ENCODE measurements around the gene XYLB. TPM values are rescaled to one million over a fixed set of nuclear protein-coding genes. Genes with fewer than 3 reads are reported as not detected.

The XYLB gene
- total and polyA plus RNA-seq, 10 donors: 0.33 to 12.3 (median 2.1) TPM

DNA sequence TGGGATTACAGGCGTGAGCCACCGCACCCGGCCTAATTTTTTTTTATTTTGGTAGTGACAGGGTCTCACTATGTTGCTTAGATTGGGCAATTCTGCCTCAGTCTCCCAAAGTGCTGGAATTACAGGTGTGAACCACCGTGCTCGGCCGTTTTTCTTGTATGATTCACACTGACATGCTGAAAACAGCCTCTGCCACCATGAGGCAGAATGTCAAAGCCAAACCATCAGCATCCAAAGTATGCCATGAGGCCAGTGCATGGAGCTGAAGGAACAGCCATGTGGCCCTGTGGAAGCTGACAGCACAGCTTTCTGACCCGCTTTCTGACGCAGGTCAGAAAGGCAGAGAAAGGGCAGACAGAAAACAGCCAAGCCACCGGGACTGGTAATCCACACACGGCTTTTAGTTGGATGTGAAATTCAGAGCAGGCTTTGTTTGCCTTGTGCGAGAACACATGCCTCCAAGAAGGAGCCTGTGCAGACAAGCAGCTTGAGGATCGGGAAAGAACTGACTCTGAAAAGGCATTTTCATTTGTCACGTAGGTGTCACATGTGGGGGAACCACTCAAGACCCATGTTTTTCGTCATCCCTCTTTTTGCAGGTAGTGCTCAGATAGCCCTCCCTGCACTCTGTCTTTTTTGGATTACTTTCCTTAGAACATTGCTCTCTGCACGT, 25.1 kb downstream of the XYLB start:
- H3K27ac ChIP-seq: no peak overlapping the region
- WGBS, 5 donors: 88 to 94% (median 89%) methylated on average over 15 of the region's 15 CpGs

DNA sequence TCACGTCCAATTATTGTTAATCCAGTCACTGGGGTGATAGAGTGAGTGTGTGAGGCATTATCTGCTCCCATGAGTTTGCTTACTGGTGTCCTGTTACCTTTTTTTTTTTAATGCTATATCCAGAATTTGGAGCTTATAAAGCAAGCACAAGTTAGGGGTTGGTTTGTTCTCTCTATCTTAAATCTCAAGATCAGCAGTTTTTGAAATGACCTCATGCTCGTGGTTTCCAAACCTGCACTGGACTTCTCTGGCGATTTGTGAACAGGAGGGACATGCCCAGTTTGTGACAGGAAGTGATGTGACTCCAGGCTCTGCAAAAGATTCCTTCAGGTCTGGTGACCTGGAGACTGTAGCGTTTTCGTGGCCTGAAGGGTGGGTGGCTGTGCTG, 25.6 kb downstream of the XYLB start:
- Histone ChIP-seq H3K27ac (no peak overlapping the region), H3K27me3 (replicated peaks in 1 of 7) (no peaks in the 10 kb centered on the region), H3K4me3 (no peak overlapping the region), H3K4me1 (peaks cover 0 to 13% (median 0%) of the 10 kb centered on the region in 6 donors), H3K9me3 (peaks cover 0 to 4% (median 0%) of the 10 kb centered on the region in 8 donors), H3K36me3 (peaks cover 0 to 91% (median 3%) of the 10 kb centered on the region in 6 donors)
- 84 to 95% (median 89%) methylated on average over 5 of the region's 5 CpGs for WGBS, 5 donors
- DNase-seq: no peak
- intact Hi-C loops (cut with DNase I; ENCODE audit: low total_unique reads): no loop called here
- TF ChIP-seq POLR2AphosphoS5 (IDR thresholded peaks at IDR 0.05) (no peak), CTCF (IDR thresholded peaks at IDR 0.05 in 8 of 11, conservative IDR thresholded peaks at IDR 0.05 in 3 of 11) (no peak), POLR2A (IDR thresholded peaks at IDR 0.05) (no peak)

More for the DNA sequence above, 25.1 kb downstream of the XYLB start:
- peaks cover 0 to 90% (median 3%) of the 10 kb centered on the region in 6 donors for H3K36me3 ChIP-seq
- H3K4me1 ChIP-seq: peaks cover 0 to 13% (median 0%) of the 10 kb centered on the region in 6 donors
- H3K9me3 ChIP-seq: peaks cover 0 to 4% (median 0%) of the 10 kb centered on the region in 8 donors
- H3K27me3 ChIP-seq (replicated peaks in 1 of 7): no peaks in the 10 kb centered on the region
- TF ChIP-seq CTCF (IDR thresholded peaks at IDR 0.05 in 8 of 11, conservative IDR thresholded peaks at IDR 0.05 in 3 of 11) (no peak), POLR2AphosphoS5 (IDR thresholded peaks at IDR 0.05) (no peak), POLR2A (IDR thresholded peaks at IDR 0.05) (no peak)
- no peak overlapping the region for H3K4me3 ChIP-seq
- intact Hi-C loops (cut with DNase I; ENCODE audit: low total_unique reads): no loop called here
- no peak for DNase-seq

DNA sequence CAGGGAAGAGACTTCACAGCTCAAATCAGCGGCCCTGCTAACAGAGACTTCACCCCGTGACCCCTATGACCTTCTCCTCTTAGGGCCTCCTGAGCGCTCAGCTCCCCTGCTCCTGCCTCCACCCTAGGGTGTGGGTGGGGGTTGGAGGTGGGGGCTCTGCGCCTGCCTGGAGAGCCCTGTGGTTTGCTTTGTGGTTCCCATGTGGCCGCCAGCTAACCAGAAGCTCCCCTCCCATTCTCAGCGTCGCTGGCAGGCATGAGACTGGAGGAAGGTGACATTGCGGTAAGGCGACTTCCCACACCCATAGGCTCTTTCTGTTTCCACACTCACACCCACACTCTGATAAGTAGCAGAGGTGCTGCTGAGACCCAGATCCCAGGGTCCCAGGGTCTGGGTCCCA, 27.6 kb downstream of the XYLB start:
- Histone ChIP-seq H3K4me1 (peaks cover 0 to 13% (median 0%) of the 10 kb centered on the region in 6 donors), H3K9me3 (no peaks in the 10 kb centered on the region), H3K27ac (no peak overlapping the region), H3K27me3 (replicated peaks in 1 of 7) (no peaks in the 10 kb centered on the region), H3K4me3 (no peak overlapping the region), H3K36me3 (peaks cover 0 to 93% (median 3%) of the 10 kb centered on the region in 6 donors)
- intact Hi-C loops (cut with DNase I; ENCODE audit: low total_unique reads): no loop called here
- 35 to 63% (median 49%) methylated on average over 9 of the region's 9 CpGs for WGBS, 5 donors
- TF ChIP-seq POLR2AphosphoS5 (IDR thresholded peaks at IDR 0.05) (no peak), CTCF (IDR thresholded peaks at IDR 0.05 in 8 of 11, conservative IDR thresholded peaks at IDR 0.05 in 3 of 11) (no peak), POLR2A (IDR thresholded peaks at IDR 0.05) (no peak)
- no peak for DNase-seq

- H3K27ac ChIP-seq: no peak overlapping the region
- peaks cover 0 to 93% (median 3%) of the 10 kb centered on the region in 6 donors for H3K36me3 ChIP-seq
- peaks cover 0 to 13% (median 0%) of the 10 kb centered on the region in 6 donors for H3K4me1 ChIP-seq
- no peak for DNase-seq
- WGBS, 5 donors: 90 to 98% (median 97%) methylated on average over 5 to 6 of the region's 6 CpGs
- no peaks in the 10 kb centered on the region for H3K27me3 ChIP-seq (replicated peaks in 1 of 7)
- H3K4me3 ChIP-seq: no peak overlapping the region
- no peak for TF ChIP-seq POLR2A (IDR thresholded peaks at IDR 0.05)
- no peak for TF ChIP-seq CTCF (IDR thresholded peaks at IDR 0.05 in 8 of 11, conservative IDR thresholded peaks at IDR 0.05 in 3 of 11)
- no peak for TF ChIP-seq POLR2AphosphoS5 (IDR thresholded peaks at IDR 0.05)
- intact Hi-C loops (cut with DNase I; ENCODE audit: low total_unique reads): no loop called here
- no peaks in the 10 kb centered on the region for H3K9me3 ChIP-seq
These were observed 28.5 kb downstream of the XYLB start for GRCh38 chr3:38375072-38375471.
